NCI-H2081 treated with DMSO at 0.1 percent for 48 hours (cell line): ENCODE results near the gene CAB39L.

ENCODE experiments used
- DNase-seq: peaks from one replicate; lab custom pipeline; 2025; lab: John Stamatoyannopoulos, UW

The CAB39L gene

GRCh38 chr13:49441846-49442245 is 2.0 kb downstream of the CAB39L start:
- DNase-seq: no peak

- no peak for DNase-seq
These were observed 2.6 kb downstream of the CAB39L start for GRCh38 chr13:49441312-49441711.

GRCh38 chr13:49439609-49440008 is 4.3 kb downstream of the CAB39L start:
- DNase-seq: no peak

GRCh38 chr13:49437705-49438104 is 6.2 kb downstream of the CAB39L start:
- no peak for DNase-seq

- DNase-seq: no peak
These were observed 7.0 kb downstream of the CAB39L start for GRCh38 chr13:49436890-49437289.

- no peak for DNase-seq
These were observed 7.9 kb downstream of the CAB39L start for GRCh38 chr13:49435992-49436391.

- DNase-seq: no peak
These were observed 14.7 kb downstream of the CAB39L start for GRCh38 chr13:49429121-49429520.

- no peak for DNase-seq
These were observed 15.7 kb downstream of the CAB39L start for GRCh38 chr13:49428041-49428763.

GRCh38 chr13:49424011-49424560 is 19.8 kb downstream of the CAB39L start:
- no peak for DNase-seq

GRCh38 chr13:49421391-49421790 is 22.5 kb downstream of the CAB39L start:
- no peak for DNase-seq

GRCh38 chr13:49419276-49419675 is 24.6 kb downstream of the CAB39L start:
- DNase-seq: no peak

GRCh38 chr13:49418206-49418605 is 25.7 kb downstream of the CAB39L start:
- DNase-seq: no peak

- no peak for DNase-seq
These were observed 26.7 kb downstream of the CAB39L start for GRCh38 chr13:49417161-49417560.

- no peak for DNase-seq
These were observed 31.1 kb downstream of the CAB39L start for GRCh38 chr13:49412749-49413148.

GRCh38 chr13:49411353-49411752 is 32.5 kb downstream of the CAB39L start:
- no peak for DNase-seq

GRCh38 chr13:49410477-49410876 is 33.4 kb downstream of the CAB39L start:
- no peak for DNase-seq

- no peak for DNase-seq
These were observed 33.9 kb downstream of the CAB39L start for GRCh38 chr13:49410006-49410405.

- DNase-seq: no peak
These were observed 34.9 kb downstream of the CAB39L start for GRCh38 chr13:49409008-49409407.

GRCh38 chr13:49407936-49408335 is 35.9 kb downstream of the CAB39L start:
- DNase-seq: no peak

GRCh38 chr13:49407068-49407467 is 36.8 kb downstream of the CAB39L start:
- no peak for DNase-seq

GRCh38 chr13:49404703-49405020 is 39.2 kb downstream of the CAB39L start:
- DNase-seq: no peak

- no peak for DNase-seq
These were observed 39.7 kb downstream of the CAB39L start for GRCh38 chr13:49403996-49404702.
